T follicular helper cell (primary cell): ENCODE measurements around the gene HIF3A.

ENCODE experiments used
- DNase-seq: peaks from one replicate; pipeline ENCODE4 v3.0.0-alpha.2; 2020; ENCODE audit warnings: low read depth

Gene HIF3A

GRCh38 chr19:46328079-46328478 lies 31.2 kb downstream of the HIF3A start:
- DNase-seq = no peak

- DNase-seq = no peak
Observed at GRCh38 chr19:46330319-46330918, 33.6 kb downstream of the HIF3A start.

DNA sequence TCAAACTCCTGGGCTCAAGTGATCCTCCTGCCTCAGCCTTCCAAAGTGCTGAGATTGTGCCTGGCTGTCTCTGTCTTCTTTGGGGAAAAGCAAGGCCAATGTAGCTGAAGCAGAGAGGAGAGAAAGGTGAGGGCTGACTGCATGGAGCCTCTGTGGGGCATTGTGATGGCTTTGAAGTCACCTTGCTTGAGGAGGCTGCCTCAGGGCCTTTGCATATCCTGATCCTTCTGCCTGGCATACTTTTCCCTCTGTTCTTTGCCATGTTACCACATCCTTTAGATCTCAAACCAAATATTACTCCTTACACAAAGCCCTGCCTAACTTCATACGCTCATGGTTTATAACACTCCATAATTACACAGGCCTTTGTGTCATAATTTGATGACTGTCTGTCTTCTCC lies 40.6 kb downstream of the HIF3A start:
- DNase-seq = no peak

DNA sequence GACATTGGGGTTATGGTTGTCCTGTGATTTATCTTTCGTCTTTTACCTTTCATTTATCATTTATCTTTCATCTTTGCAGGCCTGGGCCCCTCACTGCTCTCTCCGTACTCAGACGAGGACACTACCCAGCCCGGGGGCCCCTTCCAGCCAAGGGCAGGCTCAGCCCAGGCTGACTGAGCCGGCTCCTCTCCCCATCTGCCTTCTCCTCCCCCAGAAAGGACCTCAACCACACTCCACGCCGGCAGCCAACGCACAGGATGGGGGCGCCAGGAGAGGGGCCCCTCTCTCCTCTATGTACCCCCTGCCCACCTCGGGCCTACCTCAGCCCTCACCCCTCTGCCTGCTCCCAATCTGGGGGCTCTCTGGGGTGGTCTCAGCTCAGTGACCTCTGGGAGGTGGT lies 42.6 kb downstream of the HIF3A start:
- DNase-seq = no peak

DNA sequence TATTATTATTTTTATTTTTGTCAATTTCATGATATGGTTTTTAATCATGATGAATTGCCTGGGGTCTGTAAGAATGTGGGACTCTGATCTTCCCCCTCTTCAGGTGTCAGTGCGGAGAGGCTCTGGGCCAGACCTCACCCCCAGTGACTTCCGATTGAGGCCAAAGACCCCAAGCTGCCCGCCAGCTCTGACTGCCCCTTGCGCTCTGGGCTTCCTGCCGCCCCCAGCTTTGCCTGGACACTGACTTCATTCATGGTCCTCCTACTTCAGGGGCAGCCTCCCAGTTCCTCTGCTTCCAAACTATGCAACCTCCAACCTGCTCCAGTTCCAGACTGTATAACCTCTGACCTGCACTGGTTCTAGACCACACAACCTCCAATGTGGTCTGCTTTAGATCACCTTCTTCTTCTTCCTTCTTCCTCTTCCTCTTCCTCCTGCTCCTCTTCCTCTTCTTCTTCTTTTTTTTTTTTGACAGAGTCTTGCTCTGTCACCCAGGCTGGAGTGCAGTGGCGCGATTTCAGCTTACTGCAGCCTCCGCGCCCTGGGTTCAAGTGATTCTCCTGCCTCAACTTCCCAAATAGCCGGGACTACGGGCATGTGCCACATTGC lies 43.3 kb downstream of the HIF3A start:
- no peak for DNase-seq

DNA sequence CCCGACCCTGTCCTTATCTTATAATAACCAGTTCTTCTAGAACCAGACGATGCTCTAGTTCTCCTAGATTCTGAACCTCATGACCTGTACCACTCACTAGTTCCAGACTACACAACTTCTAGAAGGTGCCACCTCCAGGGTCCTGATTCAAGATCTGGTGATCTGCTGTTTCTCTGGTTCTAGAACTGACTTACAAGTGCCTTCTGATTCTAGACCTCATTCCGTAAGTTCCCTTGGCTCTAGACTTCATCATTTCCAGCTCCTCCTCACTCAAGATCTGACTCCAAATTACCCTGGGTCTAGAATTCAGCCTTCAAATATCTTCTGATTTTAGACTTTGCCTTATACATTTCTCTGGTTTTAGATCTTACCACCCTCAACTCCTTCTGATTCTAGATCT lies 45.1 kb downstream of the HIF3A start:
- no peak for DNase-seq

DNA sequence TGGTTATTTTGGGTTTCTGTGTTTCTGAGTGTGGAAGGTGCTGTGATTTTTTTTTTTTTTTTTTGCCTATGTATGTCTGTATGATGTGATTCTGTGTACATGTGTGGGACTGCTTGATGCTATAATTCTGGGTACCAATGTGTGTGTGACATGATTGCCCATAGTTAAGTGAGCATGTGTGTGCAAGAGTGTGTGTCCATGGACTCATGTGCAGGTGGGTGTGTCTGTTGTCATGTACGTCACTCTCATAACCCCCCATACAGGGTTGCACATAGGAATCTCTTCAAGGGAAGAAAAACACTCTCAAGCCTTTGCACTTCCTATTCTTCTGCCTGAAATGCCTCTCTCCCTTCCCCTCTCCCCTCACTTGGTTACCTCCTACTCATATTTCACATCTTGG lies 47.5 kb downstream of the HIF3A start:
- DNase-seq = no peak

- DNase-seq = no peak
Observed at GRCh38 chr19:46345157-46345556, 48.3 kb downstream of the HIF3A start.

GRCh38 chr19:46346821-46347571 lies 50.2 kb downstream of the HIF3A start, which contains the start of gene PPP5C:
PPP5C (plus strand) TSS chr19:46347087; CDS start chr19:46347097, 10 bp downstream.
- DNase-seq = peak; percentile 73

DNA sequence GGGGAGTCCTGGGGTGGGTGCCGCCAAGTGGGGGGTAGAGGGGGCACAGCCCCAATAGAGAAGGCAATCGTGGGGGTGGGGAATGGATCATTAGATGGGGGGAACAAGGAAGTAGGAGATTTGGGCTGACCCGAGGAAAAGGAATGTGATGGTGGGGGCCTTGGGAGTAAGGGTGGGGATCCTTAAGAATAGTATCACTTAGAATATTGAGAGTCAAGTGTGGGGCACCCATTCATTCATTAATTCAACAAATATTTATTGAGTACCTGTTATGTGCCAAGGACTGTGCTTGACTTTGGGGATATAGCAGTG lies 50.7 kb downstream of the HIF3A start:
- DNase-seq = no peak

- no peak for DNase-seq
Observed at GRCh38 chr19:46347985-46348384, 51.1 kb downstream of the HIF3A start.

DNA sequence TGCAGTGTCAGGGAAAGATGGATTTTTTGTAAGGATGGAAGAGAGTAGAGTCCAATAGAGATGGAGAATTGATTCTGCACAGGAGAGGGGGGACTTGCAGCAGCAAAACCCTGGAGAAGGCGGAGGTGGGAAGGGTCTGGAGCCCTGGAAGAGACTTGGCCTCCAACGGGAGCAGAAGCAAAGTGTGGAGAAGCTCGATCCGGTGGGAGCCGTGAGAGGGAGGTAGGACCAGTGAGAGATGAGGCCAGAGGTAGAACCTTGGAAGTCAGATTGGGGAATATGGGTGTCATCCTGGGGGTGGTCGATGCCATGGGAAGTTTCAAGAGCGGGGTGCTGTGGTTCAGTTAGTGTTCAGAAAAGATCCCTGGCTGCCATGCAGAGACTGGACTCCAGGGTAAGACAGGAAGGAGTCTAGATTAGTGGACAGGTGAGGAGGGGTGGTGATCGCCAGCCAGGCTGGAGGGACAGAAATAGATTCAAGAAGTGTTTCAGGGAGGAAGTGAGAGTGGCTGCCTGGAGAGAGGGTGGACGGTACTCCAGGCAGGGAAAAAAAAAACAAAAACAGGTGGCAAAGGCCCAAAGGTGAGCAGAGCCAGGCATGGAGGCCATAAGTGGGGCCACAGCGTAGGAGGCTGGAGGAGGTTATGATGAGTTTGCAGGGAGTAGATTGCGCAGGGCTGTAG lies 52.6 kb downstream of the HIF3A start:
- no peak for DNase-seq

DNA sequence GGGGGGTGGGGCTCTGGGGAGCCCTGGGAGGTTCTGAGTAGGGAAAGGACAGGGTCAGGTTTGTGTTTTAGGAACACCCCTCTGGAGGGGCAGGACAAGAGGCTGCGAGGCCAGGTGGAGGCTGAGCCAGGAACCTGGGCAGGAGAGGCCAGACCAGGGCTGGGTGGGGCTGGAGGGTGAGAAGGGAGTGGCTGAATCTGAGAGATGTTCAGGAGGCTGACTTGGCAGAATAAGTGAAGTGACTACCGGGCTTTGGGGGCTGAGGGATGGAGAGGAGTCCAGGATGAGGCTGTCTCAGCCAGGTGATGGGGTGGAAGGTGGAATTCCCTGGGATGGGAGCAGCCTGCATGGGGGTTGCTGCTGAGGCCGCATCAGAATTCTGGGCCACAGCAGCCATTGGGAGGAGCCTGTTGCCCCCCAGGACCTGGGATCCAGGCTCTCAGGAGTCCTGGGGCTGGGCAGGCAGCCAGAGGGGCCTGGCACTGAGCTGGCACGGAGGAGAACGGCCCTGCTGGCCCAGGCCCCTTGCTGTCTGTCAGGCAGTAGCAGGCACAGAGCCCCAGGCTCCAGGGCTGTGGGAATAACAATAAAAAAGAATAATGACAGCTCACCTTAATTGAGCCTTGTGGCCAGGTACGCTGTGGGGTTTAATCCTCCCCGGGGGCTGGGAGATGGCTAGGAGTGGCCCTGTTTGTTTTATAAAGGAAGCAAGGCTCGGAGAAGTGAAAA lies 53.4 kb downstream of the HIF3A start:
- DNase-seq = no peak

- no peak for DNase-seq
Observed at GRCh38 chr19:46350758-46351159, 53.9 kb downstream of the HIF3A start.

DNA sequence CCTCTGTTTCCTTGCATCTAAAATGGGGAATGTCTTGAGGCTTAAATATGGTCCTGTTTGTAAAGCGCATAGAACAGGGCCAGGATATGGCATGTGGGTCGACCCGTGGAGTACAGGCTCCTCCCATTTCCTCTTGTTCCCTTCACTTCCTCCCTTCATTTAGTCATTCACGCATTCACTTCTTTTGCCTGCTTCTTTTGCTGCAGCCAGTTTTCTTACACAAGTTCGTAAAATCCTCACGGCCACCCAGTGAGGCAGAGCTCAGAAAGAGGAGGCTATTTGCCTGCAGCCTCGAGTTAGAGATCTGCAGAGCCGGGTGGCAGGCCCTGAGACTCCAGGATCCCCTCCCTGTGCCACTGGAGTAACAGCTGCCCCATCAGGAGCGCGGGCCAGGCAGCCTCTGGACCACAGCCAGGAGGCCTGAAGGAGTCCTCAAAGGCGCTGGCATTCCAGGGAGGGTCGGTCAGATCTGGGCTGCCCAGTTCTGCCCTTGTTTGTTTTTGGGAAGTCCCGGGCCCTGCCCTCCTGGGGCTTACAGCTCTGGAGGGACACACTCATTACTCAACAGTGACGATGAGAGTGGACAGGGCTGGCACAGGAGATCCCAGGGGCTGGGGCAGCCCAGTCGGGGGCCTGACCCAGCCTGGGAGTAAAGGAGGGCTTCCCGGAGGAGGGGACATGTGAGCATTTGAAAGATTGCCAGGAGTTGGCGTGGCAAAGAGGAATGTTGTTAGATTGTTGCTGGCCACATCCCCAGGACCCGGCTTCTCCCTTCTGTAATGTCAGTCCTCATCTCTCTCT lies 54.6 kb downstream of the HIF3A start:
- no peak for DNase-seq

GRCh38 chr19:46353730-46354528 lies 57.1 kb downstream of the HIF3A start:
- no peak for DNase-seq

DNA sequence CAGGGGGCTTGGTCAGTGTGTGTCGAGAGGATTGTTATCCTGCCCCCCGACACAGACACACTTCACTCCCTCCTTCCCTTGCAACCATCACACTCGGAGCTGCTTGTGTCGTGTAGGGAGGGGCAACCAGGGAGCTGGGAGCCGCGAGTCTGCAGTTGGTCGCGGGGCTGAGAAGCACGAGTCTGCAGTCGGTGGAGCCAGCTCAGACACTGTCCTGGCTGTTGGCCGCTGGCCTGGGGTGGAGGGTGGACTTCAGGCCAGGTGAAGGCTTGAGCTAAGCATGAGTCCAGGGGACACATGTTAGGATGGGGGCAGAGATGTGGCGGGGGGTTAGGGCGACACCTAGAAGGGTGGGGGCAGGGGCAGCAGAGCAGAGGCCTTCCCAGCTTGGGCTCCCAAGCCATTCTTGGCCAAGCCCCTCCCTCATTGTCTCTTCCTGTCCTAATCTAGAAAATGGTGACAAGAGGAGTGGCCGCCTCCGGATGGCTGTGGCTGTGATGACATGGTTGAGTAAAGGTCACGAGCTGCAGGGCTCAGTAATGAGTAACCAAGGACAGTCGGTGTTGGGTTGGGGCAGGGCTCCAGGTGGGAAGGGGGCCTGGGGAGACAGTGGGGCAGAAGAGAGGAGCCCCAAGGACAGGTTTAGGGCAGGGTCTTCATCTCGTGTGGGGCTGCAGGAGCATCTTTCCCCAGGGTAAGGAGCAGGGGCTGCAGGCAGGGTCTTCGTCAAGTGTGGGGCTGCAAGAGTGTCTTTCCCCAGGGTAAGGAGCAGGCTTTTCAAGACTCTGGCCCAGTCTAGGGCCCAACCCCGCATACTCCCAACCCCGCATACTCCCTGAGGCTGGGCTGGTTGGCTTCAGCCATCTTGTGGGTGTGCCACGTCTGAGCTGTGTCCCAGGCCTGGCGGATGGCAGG lies 58.6 kb downstream of the HIF3A start:
- DNase-seq = no peak

- no peak for DNase-seq
Observed at GRCh38 chr19:46356149-46357055, 59.6 kb downstream of the HIF3A start.
